ENCODE data around the gene TAF1. TPM values are rescaled to one million over a fixed set of nuclear protein-coding genes. Genes with fewer than 3 reads are reported as not detected.

Gene TAF1
- total RNA-seq, 1 experiment from 2014 or later, result 45.9 TPM

DNA sequence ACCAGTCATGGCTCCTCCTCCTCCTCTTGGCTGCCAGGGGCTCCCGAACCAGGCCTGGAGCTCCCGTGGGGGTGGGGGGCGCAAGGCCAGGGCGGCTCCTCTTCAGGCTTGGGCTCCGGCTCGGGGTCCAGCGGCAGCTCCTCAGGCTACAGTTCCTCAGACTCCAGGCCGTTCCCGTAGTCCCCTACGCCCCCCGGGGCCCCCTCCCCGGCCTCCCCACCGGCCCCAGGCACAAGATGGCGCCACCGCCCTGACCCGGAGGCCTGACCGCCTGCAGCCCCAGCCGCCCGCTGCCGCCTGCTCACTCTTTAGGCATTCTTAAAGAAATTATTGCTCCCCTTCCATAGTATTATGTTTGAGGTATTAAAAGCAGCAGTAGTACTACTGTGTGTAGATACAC is 54.5 kb downstream of the TAF1 start:
- Histone ChIP-seq H4K20me1 (ENCODE audit: insufficient read depth) (no peaks in the 10 kb centered on the region), H2AFZ (no peak overlapping the region), H3K9me2 (ENCODE audit: insufficient read depth) (no peaks in the 10 kb centered on the region), H3K9me3 (ENCODE audit: insufficient read depth, low read depth) (no peaks in the 10 kb centered on the region), H3K4me3 (no peak overlapping the region), H3K27ac (no peak overlapping the region), H3K79me2 (ENCODE audit: low read depth) (no peaks in the 10 kb centered on the region), H3F3A (ENCODE audit: insufficient read depth, low read depth) (no peaks in the 10 kb centered on the region), H3K27me3 (ENCODE audit: insufficient read depth, low read depth) (no peaks in the 10 kb centered on the region), H3K36me3 (ENCODE audit: low read depth) (peaks cover 9% of the 10 kb centered on the region; the same call in 1 of the 2 replicates), H3K4me1 (replicated peaks; ENCODE audit: insufficient read depth) (no peaks in the 10 kb centered on the region), H3K4me2 (no peak overlapping the region)
- intact Hi-C loops (cut with micrococcal nuclease; ENCODE audit: unreplicated experiment), result no loop called here
- no peak for DNase-seq
- ChIA-PET POLR2A (ENCODE audit: unreplicated experiment) (no interaction called here), CTCF (no interaction called here)
- TF ChIP-seq EZH2 (IDR thresholded peaks at IDR 0.05; ENCODE audit: low read depth), result no peak
- TF ChIP-seq, protein P1, sequence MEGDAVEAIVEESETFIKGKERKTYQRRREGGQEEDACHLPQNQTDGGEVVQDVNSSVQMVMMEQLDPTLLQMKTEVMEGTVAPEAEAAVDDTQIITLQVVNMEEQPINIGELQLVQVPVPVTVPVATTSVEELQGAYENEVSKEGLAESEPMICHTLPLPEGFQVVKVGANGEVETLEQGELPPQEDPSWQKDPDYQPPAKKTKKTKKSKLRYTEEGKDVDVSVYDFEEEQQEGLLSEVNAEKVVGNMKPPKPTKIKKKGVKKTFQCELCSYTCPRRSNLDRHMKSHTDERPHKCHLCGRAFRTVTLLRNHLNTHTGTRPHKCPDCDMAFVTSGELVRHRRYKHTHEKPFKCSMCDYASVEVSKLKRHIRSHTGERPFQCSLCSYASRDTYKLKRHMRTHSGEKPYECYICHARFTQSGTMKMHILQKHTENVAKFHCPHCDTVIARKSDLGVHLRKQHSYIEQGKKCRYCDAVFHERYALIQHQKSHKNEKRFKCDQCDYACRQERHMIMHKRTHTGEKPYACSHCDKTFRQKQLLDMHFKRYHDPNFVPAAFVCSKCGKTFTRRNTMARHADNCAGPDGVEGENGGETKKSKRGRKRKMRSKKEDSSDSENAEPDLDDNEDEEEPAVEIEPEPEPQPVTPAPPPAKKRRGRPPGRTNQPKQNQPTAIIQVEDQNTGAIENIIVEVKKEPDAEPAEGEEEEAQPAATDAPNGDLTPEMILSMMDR (conservative IDR thresholded peaks at IDR 0.05), result no peak
- no TSS peak for BruUV-seq (replicated peaks)

DNA sequence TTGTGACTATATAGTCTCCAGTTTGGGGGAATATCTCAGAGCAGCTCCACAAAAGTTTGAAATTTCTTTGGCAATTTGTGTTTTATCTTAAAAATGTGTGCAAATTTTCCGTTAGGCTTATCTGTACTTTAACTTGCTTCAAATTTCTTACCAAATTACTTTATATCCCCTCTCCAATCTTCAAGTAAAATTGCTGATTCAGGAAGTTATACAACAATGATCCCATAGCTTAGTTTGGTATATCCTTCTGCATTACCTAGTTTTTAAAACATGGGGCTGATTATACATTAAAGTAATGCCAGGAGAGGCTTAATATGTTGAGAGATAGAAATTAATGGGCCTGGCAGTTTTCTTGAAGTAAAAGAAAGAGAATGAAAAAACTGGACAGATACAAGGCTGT is 66.6 kb downstream of the TAF1 start:
- no peak for DNase-seq
- H3K4me3 ChIP-seq, result no peak overlapping the region
- no TSS peak for BruUV-seq (replicated peaks)
- ChIA-PET CTCF (interaction anchor here (0.6 kb wide), 1 partner anchor 978 kb away, joined by 3 read pairs; no protein-coding TSS in a partner anchor), POLR2A (ENCODE audit: unreplicated experiment) (no interaction called here)
- no peak overlapping the region for H3K4me2 ChIP-seq
- no peak overlapping the region for H2AFZ ChIP-seq
- peaks cover 5% of the 10 kb centered on the region; the same call in 1 of the 2 replicates for H3K36me3 ChIP-seq (ENCODE audit: low read depth)
- no peaks in the 10 kb centered on the region for H3F3A ChIP-seq (ENCODE audit: insufficient read depth, low read depth)
- H4K20me1 ChIP-seq (ENCODE audit: insufficient read depth), result no peaks in the 10 kb centered on the region
- H3K79me2 ChIP-seq (ENCODE audit: low read depth), result no peaks in the 10 kb centered on the region
- no peaks in the 10 kb centered on the region for H3K9me2 ChIP-seq (ENCODE audit: insufficient read depth)
- H3K4me1 ChIP-seq (replicated peaks; ENCODE audit: insufficient read depth), result no peaks in the 10 kb centered on the region
- no peak overlapping the region for H3K27ac ChIP-seq
- no peaks in the 10 kb centered on the region for H3K9me3 ChIP-seq (ENCODE audit: insufficient read depth, low read depth)
- TF ChIP-seq EZH2 (IDR thresholded peaks at IDR 0.05; ENCODE audit: low read depth), result no peak
- TF ChIP-seq, protein P1 (conservative IDR thresholded peaks at IDR 0.05), result no peak
- intact Hi-C loops (cut with micrococcal nuclease; ENCODE audit: unreplicated experiment), result no loop called here
- H3K27me3 ChIP-seq (ENCODE audit: insufficient read depth, low read depth), result no peaks in the 10 kb centered on the region

DNA sequence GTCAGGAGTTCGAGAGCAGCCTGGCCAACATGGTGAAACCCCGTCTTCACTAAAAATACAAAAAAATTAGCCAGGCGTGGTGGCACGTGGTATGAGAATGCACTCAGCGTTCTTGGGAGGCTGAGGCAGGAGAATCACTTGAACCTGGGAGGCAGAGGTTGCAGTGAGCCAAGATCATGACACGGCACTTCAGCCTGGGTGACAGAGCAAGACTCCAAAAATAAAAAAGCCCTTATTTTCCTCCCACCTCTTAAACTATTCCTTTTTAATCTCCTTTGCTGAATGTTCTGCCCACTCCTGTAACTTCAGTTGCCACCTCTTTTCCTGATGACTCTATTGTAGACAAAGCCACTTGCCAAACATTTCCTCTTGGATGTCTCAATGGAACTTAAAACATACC is 72.6 kb downstream of the TAF1 start:
- no peak for DNase-seq
- BruUV-seq (replicated peaks), result no TSS peak
- ChIA-PET CTCF (no interaction called here), POLR2A (ENCODE audit: unreplicated experiment) (no interaction called here)
- TF ChIP-seq EZH2 (IDR thresholded peaks at IDR 0.05; ENCODE audit: low read depth), result no peak
- TF ChIP-seq, protein P1 (conservative IDR thresholded peaks at IDR 0.05), result no peak
- H4K20me1 ChIP-seq (ENCODE audit: insufficient read depth), result no peaks in the 10 kb centered on the region
- no peaks in the 10 kb centered on the region for H3K79me2 ChIP-seq (ENCODE audit: low read depth)
- H3K27me3 ChIP-seq (ENCODE audit: insufficient read depth, low read depth), result no peaks in the 10 kb centered on the region
- no peaks in the 10 kb centered on the region for H3F3A ChIP-seq (ENCODE audit: insufficient read depth, low read depth)
- H3K4me1 ChIP-seq (replicated peaks; ENCODE audit: insufficient read depth), result no peaks in the 10 kb centered on the region
- intact Hi-C loops (cut with micrococcal nuclease; ENCODE audit: unreplicated experiment), result no loop called here
- no peak overlapping the region for H3K27ac ChIP-seq
- H3K9me3 ChIP-seq (ENCODE audit: insufficient read depth, low read depth), result no peaks in the 10 kb centered on the region
- H3K36me3 ChIP-seq (ENCODE audit: low read depth), result no peaks in the 10 kb centered on the region; the same call in 1 of the 2 replicates
- H3K4me2 ChIP-seq, result no peak overlapping the region
- H3K4me3 ChIP-seq, result no peak overlapping the region
- no peak overlapping the region for H2AFZ ChIP-seq
- H3K9me2 ChIP-seq (ENCODE audit: insufficient read depth), result no peaks in the 10 kb centered on the region
